ENCODE results near the gene ZNF584. TPM values are rescaled to one million over a fixed set of nuclear protein-coding genes. Genes with fewer than 3 reads are reported as not detected.

The ZNF584 gene
- total and polyA plus RNA-seq, 10 of the 15 experiments (the other 5 are each of a cell fraction or from before 2014, with no cell fraction given): 2.0 to 10.7 (median 6.3) TPM

- TF ChIP-seq, protein P1, sequence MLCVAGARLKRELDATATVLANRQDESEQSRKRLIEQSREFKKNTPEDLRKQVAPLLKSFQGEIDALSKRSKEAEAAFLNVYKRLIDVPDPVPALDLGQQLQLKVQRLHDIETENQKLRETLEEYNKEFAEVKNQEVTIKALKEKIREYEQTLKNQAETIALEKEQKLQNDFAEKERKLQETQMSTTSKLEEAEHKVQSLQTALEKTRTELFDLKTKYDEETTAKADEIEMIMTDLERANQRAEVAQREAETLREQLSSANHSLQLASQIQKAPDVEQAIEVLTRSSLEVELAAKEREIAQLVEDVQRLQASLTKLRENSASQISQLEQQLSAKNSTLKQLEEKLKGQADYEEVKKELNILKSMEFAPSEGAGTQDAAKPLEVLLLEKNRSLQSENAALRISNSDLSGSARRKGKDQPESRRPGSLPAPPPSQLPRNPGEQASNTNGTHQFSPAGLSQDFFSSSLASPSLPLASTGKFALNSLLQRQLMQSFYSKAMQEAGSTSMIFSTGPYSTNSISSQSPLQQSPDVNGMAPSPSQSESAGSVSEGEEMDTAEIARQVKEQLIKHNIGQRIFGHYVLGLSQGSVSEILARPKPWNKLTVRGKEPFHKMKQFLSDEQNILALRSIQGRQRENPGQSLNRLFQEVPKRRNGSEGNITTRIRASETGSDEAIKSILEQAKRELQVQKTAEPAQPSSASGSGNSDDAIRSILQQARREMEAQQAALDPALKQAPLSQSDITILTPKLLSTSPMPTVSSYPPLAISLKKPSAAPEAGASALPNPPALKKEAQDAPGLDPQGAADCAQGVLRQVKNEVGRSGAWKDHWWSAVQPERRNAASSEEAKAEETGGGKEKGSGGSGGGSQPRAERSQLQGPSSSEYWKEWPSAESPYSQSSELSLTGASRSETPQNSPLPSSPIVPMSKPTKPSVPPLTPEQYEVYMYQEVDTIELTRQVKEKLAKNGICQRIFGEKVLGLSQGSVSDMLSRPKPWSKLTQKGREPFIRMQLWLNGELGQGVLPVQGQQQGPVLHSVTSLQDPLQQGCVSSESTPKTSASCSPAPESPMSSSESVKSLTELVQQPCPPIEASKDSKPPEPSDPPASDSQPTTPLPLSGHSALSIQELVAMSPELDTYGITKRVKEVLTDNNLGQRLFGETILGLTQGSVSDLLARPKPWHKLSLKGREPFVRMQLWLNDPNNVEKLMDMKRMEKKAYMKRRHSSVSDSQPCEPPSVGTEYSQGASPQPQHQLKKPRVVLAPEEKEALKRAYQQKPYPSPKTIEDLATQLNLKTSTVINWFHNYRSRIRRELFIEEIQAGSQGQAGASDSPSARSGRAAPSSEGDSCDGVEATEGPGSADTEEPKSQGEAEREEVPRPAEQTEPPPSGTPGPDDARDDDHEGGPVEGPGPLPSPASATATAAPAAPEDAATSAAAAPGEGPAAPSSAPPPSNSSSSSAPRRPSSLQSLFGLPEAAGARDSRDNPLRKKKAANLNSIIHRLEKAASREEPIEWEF (IDR thresholded peaks at IDR 0.05; ENCODE audit: insufficient replicate concordance, low read depth, low read length): no peak
- peak in 1 of 2 experiments; percentile 26; a peak in 1 of 3 replicates for TF ChIP-seq EGR1 (IDR thresholded peaks at IDR 0.05; ENCODE audit: borderline replicate concordance in 1 of 2, low read depth in 2 of 2, low read length in 2 of 2)
These were observed 12.3 kb upstream of the ZNF584 start (continued) for GRCh38 chr19:58395979-58396627.

DNA sequence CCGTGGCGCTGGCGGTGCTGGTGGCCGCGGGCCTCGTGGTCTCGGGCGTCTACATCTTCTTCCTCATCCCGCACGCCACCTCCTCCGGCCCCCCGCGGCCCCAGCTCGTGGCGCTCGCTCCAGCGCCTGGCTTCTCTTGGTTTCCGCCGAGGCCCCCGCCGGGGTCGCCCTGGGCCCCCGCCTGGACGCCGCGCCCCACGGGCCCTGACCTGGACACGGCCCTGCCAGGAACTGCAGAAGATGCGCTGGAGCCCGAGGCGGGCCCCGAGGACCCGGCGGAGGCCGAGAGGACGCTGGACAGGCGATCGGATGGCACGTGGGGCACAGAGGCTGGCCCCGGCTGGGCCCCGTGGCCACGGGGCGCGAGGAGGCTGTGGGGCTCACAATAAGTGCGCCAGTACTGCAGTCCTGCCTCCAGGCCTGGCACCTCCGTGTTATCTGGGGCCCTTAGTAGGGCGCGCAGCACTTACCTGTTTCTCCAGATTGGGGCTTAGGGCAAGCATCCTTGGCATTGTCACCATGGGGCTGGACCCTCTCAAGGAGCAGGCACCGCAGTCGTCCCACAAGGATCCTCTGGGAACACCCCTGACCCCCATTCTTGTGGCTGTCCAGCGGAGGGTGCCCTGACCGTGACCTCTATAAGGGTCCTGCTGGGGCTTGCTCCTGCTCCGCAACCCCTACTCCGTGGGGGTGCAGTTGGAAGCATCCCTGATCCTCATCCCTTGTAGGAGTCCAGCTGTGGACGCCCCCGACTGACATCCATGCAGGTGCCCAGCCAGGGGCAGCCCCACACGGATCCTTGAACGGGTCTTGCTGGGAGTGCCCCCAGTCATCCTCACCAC, 11.5 kb upstream of the ZNF584 start:
- Histone ChIP-seq H3K27ac (ENCODE audit: control insufficient read depth, insufficient read depth) (no peak overlapping the region), H3K27me3 (replicated peaks in 1 of 2; ENCODE audit: control insufficient read depth in 2 of 2, insufficient read depth in 2 of 2, low read length in 1 of 2) (no peaks in the 10 kb centered on the region), H2AFZ (ENCODE audit: control insufficient read depth, low read depth, low read length) (no peak overlapping the region), H3K4me2 (ENCODE audit: control insufficient read depth, insufficient read depth) (no peak overlapping the region), H4K20me1 (ENCODE audit: control insufficient read depth, insufficient read depth) (peaks cover 6% of the 10 kb centered on the region), H3K4me1 (ENCODE audit: control insufficient read depth, insufficient read depth, low read length) (peaks cover 7% of the 10 kb centered on the region), H3K79me2 (ENCODE audit: control insufficient read depth, insufficient read depth, low read length) (no peaks in the 10 kb centered on the region; the same call in 1 of the 2 replicates), H3K9me3 (replicated peaks; ENCODE audit: control insufficient read depth, insufficient read depth, low read length) (no peaks in the 10 kb centered on the region), H3K9ac (ENCODE audit: control insufficient read depth, insufficient read depth, low read length) (no peak overlapping the region), H3K4me3 (no peak overlapping the region), H3K36me3 (ENCODE audit: control insufficient read depth in 2 of 2, insufficient read depth in 2 of 2, low read length in 1 of 2) (peaks cover 4 to 26% of the 10 kb centered on the region in 2 experiments; a peak in 3 of 4 replicates)
- FAIRE-seq (no peak), DNase-seq (ENCODE audit: low read depth, low spot score) (no peak), ATAC-seq (no peak)
- CTCF ChIA-PET: no interaction called here
- SMC1A ChIA-PET (ENCODE audit: uncharacterized antibody, unreplicated experiment): no interaction called here
- POLR2A ChIA-PET: no interaction called here
- intact Hi-C loops (cut with micrococcal nuclease; ENCODE audit: unreplicated experiment): no loop called here
- BruUV-seq (replicated peaks): no TSS peak
- WGBS (ENCODE audit: insufficient coverage, insufficient replicate concordance, low lambda C conversion rate, missing lambda C conversion rate): 77% methylated on average over 48 of the region's 58 CpGs
- RAD21 ChIA-PET (ENCODE audit: unreplicated experiment): no interaction called here
- in situ Hi-C loops (cut with MboI): no loop called here
- TF ChIP-seq EP300 (IDR thresholded peaks at IDR 0.05; ENCODE audit: borderline replicate concordance in 1 of 2, control insufficient read depth in 1 of 2, low read depth in 2 of 2, low read length in 2 of 2): no peak
- TF ChIP-seq RCOR1 (conservative IDR thresholded peaks at IDR 0.05; ENCODE audit: low read depth, low read length): no peak
- no peak for TF ChIP-seq CHD2 (IDR thresholded peaks at IDR 0.05; ENCODE audit: borderline replicate concordance, low read depth, low read length)
- TF ChIP-seq ETV6 (conservative IDR thresholded peaks at IDR 0.05 in 1 of 2, IDR thresholded peaks at IDR 0.05 in 1 of 2; ENCODE audit: borderline replicate concordance in 1 of 2, low read depth in 1 of 2): no peak
- TF ChIP-seq RELA (IDR thresholded peaks at IDR 0.05; ENCODE audit: borderline replicate concordance, partially characterized antibody): no peak
- TF ChIP-seq SMARCA5 (IDR thresholded peaks at IDR 0.05): no peak
- no peak for TF ChIP-seq ATF3 (IDR thresholded peaks at IDR 0.05; ENCODE audit: borderline replicate concordance, extremely low read depth, low read depth, low read length)
- TF ChIP-seq FOS (IDR thresholded peaks at IDR 0.05; ENCODE audit: borderline replicate concordance, extremely low read depth, insufficient read length): no peak
- TF ChIP-seq MAX (IDR thresholded peaks at IDR 0.05; ENCODE audit: low read depth, low read length): no peak
- TF ChIP-seq CBX3 (IDR thresholded peaks at IDR 0.05; ENCODE audit: borderline replicate concordance, low read depth): no peak
- no peak for TF ChIP-seq NFYA (IDR thresholded peaks at IDR 0.05; ENCODE audit: borderline replicate concordance, low read depth, low read length)
